Neural cell (in vitro differentiated cells): ENCODE data around the gene SHB. TPM values are rescaled to one million over a fixed set of nuclear protein-coding genes. Genes with fewer than 3 reads are reported as not detected.

Experiments
- H2AFZ ChIP-seq: fragments of 200-600, 300-800 bp; sonication (generic), shearing (Covaris generic); 2 replicates; pipeline ENCODE4 v1.6.0; 2014; ENCODE audit warnings: low read depth, mild to moderate bottlenecking, antibody characterized with exemption, low read length, moderate library complexity
- H3F3A ChIP-seq: fragments of 200-600 bp; shearing (Covaris generic); 2 replicates; pipeline ENCODE4 v1.6.1; 2016; ENCODE audit warnings: mild to moderate bottlenecking, moderate library complexity, mixed read lengths, antibody characterized with exemption, low read length; ENCODE audit not compliant: insufficient read depth, poor library complexity, severe bottlenecking
- H3K27ac ChIP-seq: fragments of 200-600, 300-800 bp; sonication (generic), shearing (Covaris generic); 2 replicates; pipeline ENCODE4 v1.5.1; 2014; ENCODE audit warnings: mild to moderate bottlenecking, low read length, moderate library complexity
- H3K27me3 ChIP-seq: fragments of 300-800, 200-600 bp; sonication (generic), shearing (Covaris generic); 2 replicates; pipeline ENCODE4 v1.6.0; 2014; ENCODE audit warnings: mild to moderate bottlenecking, low read depth, low read length, moderate library complexity; ENCODE audit not compliant: insufficient read depth
- H3K36me3 ChIP-seq: fragments of 300-800, 200-600 bp; sonication (generic), shearing (Covaris generic); 2 replicates; pipeline ENCODE4 v1.5.1; 2014; ENCODE audit warnings: mild to moderate bottlenecking, antibody characterized with exemption, low read length, moderate library complexity; ENCODE audit not compliant: insufficient read depth
- H3K4me2 ChIP-seq: fragments of 300-800, 200-600 bp; sonication (generic), shearing (Covaris generic); 2 replicates; pipeline ENCODE4 v1.6.0; 2014; ENCODE audit warnings: mild to moderate bottlenecking, low read length
- H3K4me3 ChIP-seq: fragments of 300-800, 200-600 bp; sonication (generic), shearing (Covaris generic); 2 replicates; pipeline ENCODE4 v1.5.1; 2014; ENCODE audit warnings: mild to moderate bottlenecking, low read length, moderate library complexity
- H3K79me2 ChIP-seq: fragments of 200-600 bp; shearing (Covaris generic); replicated peaks from 2 replicates; pipeline ENCODE4 v1.6.0; 2014; ENCODE audit warnings: mild to moderate bottlenecking, low read length, moderate library complexity; ENCODE audit not compliant: insufficient read depth
- H3K9ac ChIP-seq: fragments of 300-800, 200-600 bp; sonication (generic), shearing (Covaris generic); 2 replicates; pipeline ENCODE4 v1.6.1; 2016; ENCODE audit warnings: mild to moderate bottlenecking, low read length, mixed read lengths
- H3K9me2 ChIP-seq: fragments of 200-600 bp; shearing (Covaris generic); 2 replicates; pipeline ENCODE4 v1.6.1; 2016; ENCODE audit warnings: mild to moderate bottlenecking, low read length, mixed read lengths; ENCODE audit not compliant: insufficient read depth
- H3K9me3 ChIP-seq: fragments of 200-600, 300-800 bp; sonication (generic), shearing (Covaris generic); 2 replicates; pipeline ENCODE4 v1.6.1; 2016; ENCODE audit warnings: mild to moderate bottlenecking, mixed run types, low read length, moderate library complexity, mixed read lengths
- H4K20me1 ChIP-seq: fragments of 200-600 bp; shearing (Covaris generic); 2 replicates; pipeline ENCODE4 v1.6.1; 2016; ENCODE audit warnings: mild to moderate bottlenecking, mixed run types; ENCODE audit not compliant: insufficient read depth
- CTCF ChIP-seq: fragments of 450-650 bp; IDR thresholded peaks from 2 replicates; pipeline ENCODE4 v1.5.1; 2014; ENCODE audit warnings: antibody characterized with exemption, mild to moderate bottlenecking, moderate library complexity; ENCODE audit not compliant: poor library complexity, severe bottlenecking
- EP300 ChIP-seq: fragments of 450-650 bp; conservative IDR thresholded peaks from 2 replicates; pipeline ENCODE4 v1.6.1; 2014; ENCODE audit warnings: antibody characterized with exemption, mild to moderate bottlenecking, moderate library complexity; ENCODE audit not compliant: poor library complexity, severe bottlenecking
- EZH2 ChIP-seq: fragments of 200-600, 300-800 bp; shearing (Covaris generic), sonication (generic); IDR thresholded peaks from 2 replicates; pipeline ENCODE4 v1.6.1; 2014; ENCODE audit warnings: antibody characterized with exemption, low read length, borderline replicate concordance, mild to moderate bottlenecking; ENCODE audit not compliant: insufficient read depth, poor library complexity, severe bottlenecking
- MXI1 ChIP-seq: fragments of 450-650 bp; conservative IDR thresholded peaks from 2 replicates; pipeline ENCODE4 v1.6.1; 2014; ENCODE audit warnings: antibody characterized with exemption, mild to moderate bottlenecking; ENCODE audit not compliant: poor library complexity, severe bottlenecking
- POLR2AphosphoS5 ChIP-seq: IDR thresholded peaks from 2 replicates; pipeline ENCODE4 v1.6.1; 2012
- RAD21 ChIP-seq: fragments of 450-650 bp; conservative IDR thresholded peaks from 2 replicates; pipeline ENCODE4 v1.6.1; 2014; ENCODE audit warnings: antibody characterized with exemption, mild to moderate bottlenecking, moderate library complexity
- REST ChIP-seq: IDR thresholded peaks from 2 replicates; pipeline ENCODE4 v1.6.1; 2012; ENCODE audit warnings: borderline replicate concordance
- SMC3 ChIP-seq: fragments of 450-650 bp; conservative IDR thresholded peaks from 2 replicates; pipeline ENCODE4 v1.6.1; 2014; ENCODE audit warnings: antibody characterized with exemption, mild to moderate bottlenecking, moderate library complexity; ENCODE audit not compliant: poor library complexity
- TAF1 ChIP-seq: IDR thresholded peaks from 2 replicates; pipeline ENCODE4 v1.6.1; 2012; ENCODE audit warnings: low read depth
- polyA plus RNA-seq: library from polyadenylated mRNA; depleted of rRNA; stranded (reverse); fragments of >200 nt; gene quantifications from 2 replicates; pipeline ENCODE4 v1.2.3, GENCODE V29; 2014

The SHB gene
- polyA plus RNA-seq, 1 donor from 2014 or later = 17.5 TPM

GRCh38 chr9:37979844-37980243 is 89.2 kb downstream of the SHB start:
- H3K9ac ChIP-seq = no peak overlapping the region
- no peaks in the 10 kb centered on the region for H3K9me3 ChIP-seq
- no peaks in the 10 kb centered on the region for H3K27me3 ChIP-seq
- no peak overlapping the region for H2AFZ ChIP-seq
- no peaks in the 10 kb centered on the region for H4K20me1 ChIP-seq
- H3K9me2 ChIP-seq = no peaks in the 10 kb centered on the region
- H3K27ac ChIP-seq = no peak overlapping the region
- no peaks in the 10 kb centered on the region for H3F3A ChIP-seq
- peaks cover 22% of the 10 kb centered on the region for H3K79me2 ChIP-seq
- no peaks in the 10 kb centered on the region for H3K36me3 ChIP-seq
- H3K4me3 ChIP-seq = no peak overlapping the region
- TF ChIP-seq POLR2AphosphoS5 = no peak
- no peak for TF ChIP-seq SMC3
- TF ChIP-seq EP300 = no peak
- no peak for TF ChIP-seq TAF1
- no peak for TF ChIP-seq REST
- no peak for TF ChIP-seq MXI1
- TF ChIP-seq CTCF = no peak
- no peak for TF ChIP-seq EZH2
- TF ChIP-seq RAD21 = no peak
- no peak overlapping the region for H3K4me2 ChIP-seq

GRCh38 chr9:37978983-37979382 is 90.0 kb downstream of the SHB start:
- Histone ChIP-seq H3K79me2 (peaks cover 17% of the 10 kb centered on the region), H3K4me3 (no peak overlapping the region)

More at GRCh38 chr9:37978983-37979382, 90.0 kb downstream of the SHB start:
- Histone ChIP-seq H4K20me1 (no peaks in the 10 kb centered on the region), H3K27me3 (no peaks in the 10 kb centered on the region), H2AFZ (no peak overlapping the region), H3K9ac (no peak overlapping the region), H3K4me2 (no peak overlapping the region), H3K36me3 (no peaks in the 10 kb centered on the region), H3K27ac (no peak overlapping the region), H3K9me3 (no peaks in the 10 kb centered on the region), H3K9me2 (no peaks in the 10 kb centered on the region), H3F3A (no peaks in the 10 kb centered on the region)
- TF ChIP-seq EZH2 = no peak
- TF ChIP-seq RAD21 = no peak
- no peak for TF ChIP-seq CTCF
- TF ChIP-seq EP300 = no peak
- no peak for TF ChIP-seq REST
- TF ChIP-seq POLR2AphosphoS5 = no peak
- TF ChIP-seq TAF1 = no peak
- TF ChIP-seq MXI1 = no peak
